Esophagus squamous epithelium (tissue), 5 donors: Measurements from ENCODE around the gene OR1N2. TPM values are rescaled to one million over a fixed set of nuclear protein-coding genes. Genes with fewer than 3 reads are reported as not detected.

Experiments
- DNase-seq: peaks from one replicate; lab custom pipeline; 2025; lab: John Stamatoyannopoulos, UW
- H3K27ac ChIP-seq, 4 donors: fragments of 200-600 bp; sonication (generic); one replicate each; pipeline ENCODE4 v1.5.1; 2016 to 2019; ENCODE audit warnings: mild to moderate bottlenecking in 1 of 4
- H3K27me3 ChIP-seq, 4 donors: fragments of 200-600 bp; sonication (generic); 1 replicate in 3 of 4; 2 replicates in 1 of 4; pipeline versions ENCODE4 v1.5.1 to v1.6.0; 2017 to 2021; ENCODE audit warnings: antibody characterized with exemption in 1 of 4
- H3K36me3 ChIP-seq, 3 donors: fragments of 200-600 bp; sonication (generic); one replicate each; pipeline ENCODE4 v1.5.1; 2016 to 2019
- H3K4me1 ChIP-seq, 3 donors: fragments of 200-600 bp; sonication (generic); one replicate each; pipeline ENCODE4 v1.5.1; 2017 to 2019
- H3K4me3 ChIP-seq, 4 donors: fragments of 200-600 bp; sonication (generic); 1 replicate in 3 of 4; 2 replicates in 1 of 4; pipeline ENCODE4 v1.5.1; 2016 to 2019; ENCODE audit warnings: mild to moderate bottlenecking in 2 of 4, moderate library complexity in 1 of 4
- H3K9me3 ChIP-seq, 3 donors: fragments of 200-600 bp; sonication (generic); one replicate each; pipeline ENCODE4 v1.5.1; 2016 to 2019
- CTCF ChIP-seq, 6 experiments: fragments of 450-650 bp in 4 of 6; fragments of 200-600 bp in 2 of 6; sonication (generic) in 2 of 6; IDR thresholded peaks; one replicate each; pipeline ENCODE4 v1.5.1; 2016 to 2019; ENCODE audit warnings: antibody characterized with exemption in 6 of 6, mild to moderate bottlenecking in 4 of 6, moderate library complexity in 4 of 6
- POLR2A ChIP-seq, 4 donors: fragments of 450-650 bp; IDR thresholded peaks; one replicate each; pipeline ENCODE4 v1.6.1; 2017; ENCODE audit warnings: antibody characterized with exemption in 4 of 4, mild to moderate bottlenecking in 4 of 4, moderate library complexity in 3 of 4
- WGBS, 2 donors: methylation state at CpG; one replicate each; pipeline ENCODE4 v1.1.5; 2018; 5-methylcytosine and 5-hydroxymethylcytosine counted together
- intact Hi-C: fragments of 100-400 bp; cut with DNase I; formaldehyde crosslinking; loops from one replicate; pipeline ENCODE4 v1.15.0; 2022
- total RNA-seq, 4 donors: library from RNA; depleted of rRNA; stranded (reverse); fragments of >200 nt; gene quantifications; one replicate each; pipeline ENCODE4 v1.1.0, GENCODE V29; 2016
- donor health status: DM: yes; HTN: yes; CAD: no.

Gene OR1N2
- under 1 TPM in 1 of 4 donors, not detected in 3; 0.38 TPM for total RNA-seq

- no peak for DNase-seq
- no peaks in the 10 kb centered on the region for H3K9me3 ChIP-seq
- no peak within 1 kb of the TSS for H3K27ac ChIP-seq
- peaks cover 0 to 7% (median 0%) of the 10 kb centered on the region in 3 donors for H3K4me1 ChIP-seq
- no peak within 1 kb of the TSS for H3K4me3 ChIP-seq
- intact Hi-C loops = no loop called here
- no peaks in the 10 kb centered on the region for H3K27me3 ChIP-seq
- no peak for TF ChIP-seq POLR2A (IDR thresholded peaks at IDR 0.05)
- TF ChIP-seq CTCF (IDR thresholded peaks at IDR 0.05) = no peak
- WGBS, 2 donors = 71 to 72% methylated on average over 2 of the region's 2 CpGs
- H3K36me3 ChIP-seq = no peaks in the 10 kb centered on the region
These were observed at the start of gene OR1N2 for GRCh38 chr9:122552812-122553211. Gene OR1N2, plus strand, starts transcription at chr9:122553112. Its CDS starts 100 bp downstream, at chr9:122553212.

- TF ChIP-seq CTCF (IDR thresholded peaks at IDR 0.05) (no peak), POLR2A (IDR thresholded peaks at IDR 0.05) (no peak)
- intact Hi-C loops = no loop called here
- no peak for DNase-seq
- Histone ChIP-seq H3K4me1 (no peaks in the 10 kb centered on the region), H3K27ac (no peak overlapping the region), H3K27me3 (no peaks in the 10 kb centered on the region), H3K36me3 (no peaks in the 10 kb centered on the region), H3K9me3 (no peaks in the 10 kb centered on the region), H3K4me3 (no peak overlapping the region)
- 36 to 57% methylated on average over 2 of the region's 2 CpGs for WGBS, 2 donors
These were observed 45.9 kb upstream of the OR1N2 start for GRCh38 chr9:122506964-122507363.

- 76 to 81% methylated on average over 6 of the region's 6 CpGs for WGBS, 2 donors
- intact Hi-C loops = no loop called here
- no peaks in the 10 kb centered on the region for H3K27me3 ChIP-seq
- H3K9me3 ChIP-seq = no peaks in the 10 kb centered on the region
- DNase-seq = no peak
- TF ChIP-seq POLR2A (IDR thresholded peaks at IDR 0.05) (no peak), CTCF (IDR thresholded peaks at IDR 0.05) (no peak)
- H3K27ac ChIP-seq = no peak within 1 kb of the TSS
- no peaks in the 10 kb centered on the region for H3K36me3 ChIP-seq
- H3K4me1 ChIP-seq = no peaks in the 10 kb centered on the region
- H3K4me3 ChIP-seq = no peak within 1 kb of the TSS
These were observed 42.4 kb upstream of the OR1N2 start, which contains the start of gene OR1J2 for GRCh38 chr9:122510502-122510901. Gene OR1J2, plus strand, starts transcription at chr9:122510802. Its CDS starts 0 bp downstream, at chr9:122510802.

GRCh38 chr9:122518226-122518625 is 34.7 kb upstream of the OR1N2 start:
- no peak overlapping the region for H3K27ac ChIP-seq
- no peak for TF ChIP-seq POLR2A (IDR thresholded peaks at IDR 0.05)
- TF ChIP-seq CTCF (IDR thresholded peaks at IDR 0.05) = no peak
- intact Hi-C loops = no loop called here
- no peaks in the 10 kb centered on the region for H3K36me3 ChIP-seq
- no peak for DNase-seq
- 49 to 54% methylated on average over 2 of the region's 2 CpGs for WGBS, 2 donors
- H3K4me3 ChIP-seq = no peak overlapping the region
- no peaks in the 10 kb centered on the region for H3K9me3 ChIP-seq
- H3K4me1 ChIP-seq = no peaks in the 10 kb centered on the region
- no peaks in the 10 kb centered on the region for H3K27me3 ChIP-seq

- H3K27me3 ChIP-seq = no peaks in the 10 kb centered on the region
- no peaks in the 10 kb centered on the region for H3K36me3 ChIP-seq
- no peaks in the 10 kb centered on the region for H3K9me3 ChIP-seq
- intact Hi-C loops = no loop called here
- H3K4me3 ChIP-seq = no peak within 1 kb of the TSS
- no peak for TF ChIP-seq POLR2A (IDR thresholded peaks at IDR 0.05)
- TF ChIP-seq CTCF (IDR thresholded peaks at IDR 0.05) = no peak
- no peak for DNase-seq
- WGBS, 2 donors = 73% methylated on average over 4 of the region's 4 CpGs
- H3K27ac ChIP-seq = no peak within 1 kb of the TSS
- no peaks in the 10 kb centered on the region for H3K4me1 ChIP-seq
These were observed 34.1 kb upstream of the OR1N2 start, which contains the start of gene OR1J4 for GRCh38 chr9:122518841-122519240. Gene OR1J4, plus strand, starts transcription at chr9:122519141. Its CDS starts 0 bp downstream, at chr9:122519141.
